Neural progenitor cell (in vitro differentiated cells): ENCODE data around the gene PEX5L.

ENCODE experiments used
- CTCF ChIP-seq: fragments of 200-600 bp; sonication (generic); IDR thresholded peaks from 2 replicates; pipeline ENCODE4 v1.5.1; 2017; ENCODE audit warnings: antibody characterized with exemption, mild to moderate bottlenecking
- EZH2 ChIP-seq: fragments of 200-600 bp; sonication (generic); IDR thresholded peaks from 2 replicates; pipeline ENCODE4 v1.6.1; 2017; ENCODE audit warnings: antibody characterized with exemption, mild to moderate bottlenecking, moderate library complexity
- EZH2phosphoT487 ChIP-seq: fragments of 200-600 bp; sonication (generic); IDR thresholded peaks from 2 replicates; pipeline ENCODE4 v1.6.1; 2017; ENCODE audit warnings: antibody characterized with exemption

DNA sequence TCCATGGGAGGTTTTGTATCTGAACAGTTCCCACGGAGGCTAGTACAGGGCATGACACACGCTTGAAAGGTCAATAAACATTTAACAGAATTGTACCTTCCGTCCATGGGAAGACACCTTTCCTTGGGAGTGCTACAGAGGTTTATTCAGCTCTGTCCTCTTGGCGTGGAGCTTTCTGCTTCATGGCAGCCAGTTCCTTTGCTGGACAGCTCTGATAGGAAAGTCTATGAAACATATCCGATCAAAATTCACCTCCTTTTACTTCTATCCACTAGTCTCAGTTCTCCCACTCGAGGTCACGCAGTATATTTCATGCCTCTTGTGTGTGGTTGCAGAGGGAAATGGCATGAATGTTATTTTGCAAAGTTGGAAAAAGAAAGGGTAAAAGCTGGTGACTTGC, 91.2 kb downstream of the PEX5L start:
- no peak for TF ChIP-seq CTCF
- TF ChIP-seq EZH2: no peak
- no peak for TF ChIP-seq EZH2phosphoT487
